Activated T-cell treated with anti-CD3 and anti-CD28 coated beads, Interleukin-2, amount 50 U/mL, for 48 hours (primary cell): ENCODE data around the gene MCM9.

Source experiments
- DNase-seq, 2 experiments: peaks; one replicate each; pipeline ENCODE4 v3.0.0-alpha.2; 2020

The MCM9 gene

DNA sequence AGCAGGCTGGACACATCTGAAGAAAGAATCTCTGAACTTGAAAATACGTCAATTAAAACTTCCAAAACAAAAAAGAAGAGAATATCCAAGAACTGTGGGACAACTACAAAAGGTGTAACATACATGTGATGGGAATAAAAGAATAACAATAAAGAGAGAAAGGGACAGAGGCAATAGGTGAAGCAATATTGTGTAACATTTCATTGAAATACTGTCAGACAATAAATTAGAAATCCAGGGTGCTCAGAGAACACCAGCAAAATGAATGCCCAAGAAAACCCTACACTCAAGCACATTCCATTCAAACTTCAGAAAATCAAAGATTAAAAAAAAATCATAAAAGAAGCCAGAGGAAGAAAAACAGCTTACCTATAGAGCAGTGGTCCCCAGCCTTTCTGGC lies 74.6 kb downstream of the MCM9 start:
- no peak for DNase-seq

DNA sequence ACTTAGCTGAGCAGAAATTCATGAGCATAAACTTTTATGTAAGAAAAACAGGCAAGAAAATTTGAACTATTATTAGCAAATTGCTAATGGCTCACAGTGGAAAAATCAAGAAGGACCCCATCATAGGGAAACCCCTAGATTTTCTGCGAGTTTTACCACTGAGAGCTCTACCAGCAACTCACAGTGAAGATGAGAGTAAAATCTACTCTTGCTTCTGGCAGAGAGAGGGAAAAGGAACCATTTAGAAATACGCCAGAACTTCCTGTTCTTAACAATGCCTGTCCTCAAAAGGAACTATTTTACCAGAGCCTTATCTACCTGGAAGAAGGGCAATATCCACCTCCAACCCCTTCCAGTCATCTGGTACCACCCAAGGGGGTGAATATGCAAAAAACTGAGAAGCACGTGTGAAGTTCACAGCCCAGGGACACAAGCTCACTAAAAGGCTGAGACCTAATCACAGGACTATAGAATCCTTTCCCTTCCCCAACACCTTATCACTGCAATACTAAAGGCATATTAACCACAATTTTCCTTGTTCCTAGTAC lies 75.4 kb downstream of the MCM9 start:
- DNase-seq = no peak

DNA sequence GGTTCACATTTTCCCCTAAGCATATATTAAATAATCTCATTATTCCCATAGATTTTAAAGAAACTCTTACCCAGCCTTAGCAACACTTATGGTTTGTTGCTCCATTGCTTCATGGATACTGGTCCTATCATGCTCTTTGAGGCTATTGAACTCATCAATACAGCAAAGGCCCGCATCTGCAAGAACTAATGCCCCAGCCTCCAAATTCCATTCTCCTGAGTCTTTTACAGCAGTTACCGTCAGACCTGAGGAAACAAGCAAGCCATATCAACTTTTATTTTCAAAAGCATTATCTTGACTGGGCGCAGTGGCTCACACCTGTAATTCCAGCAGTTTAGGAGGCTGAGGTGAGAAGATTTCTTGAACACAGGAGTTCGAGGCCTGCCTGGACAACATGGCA lies 78.7 kb downstream of the MCM9 start:
- DNase-seq = no peak

DNA sequence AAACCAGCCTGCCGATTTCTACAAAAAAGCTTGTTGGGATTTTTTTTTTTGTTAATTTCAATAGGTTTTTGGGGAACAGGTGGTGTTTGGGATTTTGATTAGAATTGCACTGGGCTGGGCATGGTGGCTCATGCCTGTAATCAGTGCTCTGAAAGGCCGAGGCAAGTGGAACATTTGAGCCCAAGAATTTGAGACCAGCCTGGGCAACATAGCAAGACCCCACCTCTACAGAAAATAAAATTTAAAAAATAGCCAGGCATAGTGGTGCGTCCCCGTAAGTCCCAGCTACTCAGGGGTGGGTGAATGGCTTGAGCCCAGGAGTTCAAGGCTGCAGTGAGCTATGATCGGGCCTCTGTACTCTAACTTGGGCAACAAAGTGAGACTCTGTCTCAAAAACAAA lies 81.6 kb downstream of the MCM9 start:
- no peak for DNase-seq

- DNase-seq = no peak
Measured at GRCh38 chr6:118844915-118845314, 90.0 kb downstream of the MCM9 start.

GRCh38 chr6:118843685-118844390 lies 91.1 kb downstream of the MCM9 start:
- DNase-seq = no peak

GRCh38 chr6:118830691-118831090 lies 104.3 kb downstream of the MCM9 start:
- no peak for DNase-seq

- DNase-seq = no peak
Measured at GRCh38 chr6:118829817-118830478, 105.0 kb downstream of the MCM9 start.

GRCh38 chr6:118826096-118826495 lies 108.9 kb downstream of the MCM9 start:
- DNase-seq = no peak

GRCh38 chr6:118825661-118826060 lies 109.3 kb downstream of the MCM9 start:
- DNase-seq = no peak

DNA sequence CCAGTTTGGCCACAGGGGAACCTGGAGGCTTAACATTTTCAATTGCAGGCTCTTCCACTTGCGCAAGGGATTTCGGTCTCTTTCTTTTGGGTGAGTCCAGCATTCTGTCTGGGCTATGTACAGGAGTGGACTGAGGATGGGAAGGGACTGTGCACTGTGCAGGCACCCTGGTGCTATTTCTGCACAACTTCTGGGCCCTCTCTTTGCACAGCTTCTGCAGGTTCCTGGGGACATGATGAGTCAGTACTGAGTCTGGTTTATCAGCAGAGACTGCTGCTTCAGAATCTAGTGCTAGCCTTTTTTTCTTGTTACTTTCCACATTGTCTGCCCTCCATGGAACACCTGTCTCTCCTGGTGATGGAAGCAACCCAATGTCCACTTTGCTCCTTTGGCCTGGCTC lies 119.5 kb downstream of the MCM9 start:
- DNase-seq = no peak

DNA sequence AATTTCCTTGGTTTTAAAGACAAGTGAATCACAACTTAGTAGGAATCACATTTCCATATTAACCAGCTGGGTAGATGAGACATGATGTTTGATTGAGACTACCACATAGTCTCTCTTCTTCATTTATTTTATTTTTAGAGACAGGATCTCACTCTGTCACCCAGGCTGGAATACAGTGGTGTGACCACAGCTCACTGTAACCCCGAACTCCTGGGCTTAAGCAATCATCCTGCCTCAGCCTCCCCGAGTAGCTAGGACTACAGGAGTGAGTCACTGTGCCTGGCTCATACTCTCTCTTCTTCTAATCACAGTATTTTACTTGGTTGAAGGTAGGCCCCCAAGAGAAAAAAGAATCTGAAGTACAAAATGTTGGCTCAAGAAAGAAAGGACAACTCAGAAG lies 121.2 kb downstream of the MCM9 start:
- DNase-seq = peak in 1 of 2 experiments; percentile 35

DNA sequence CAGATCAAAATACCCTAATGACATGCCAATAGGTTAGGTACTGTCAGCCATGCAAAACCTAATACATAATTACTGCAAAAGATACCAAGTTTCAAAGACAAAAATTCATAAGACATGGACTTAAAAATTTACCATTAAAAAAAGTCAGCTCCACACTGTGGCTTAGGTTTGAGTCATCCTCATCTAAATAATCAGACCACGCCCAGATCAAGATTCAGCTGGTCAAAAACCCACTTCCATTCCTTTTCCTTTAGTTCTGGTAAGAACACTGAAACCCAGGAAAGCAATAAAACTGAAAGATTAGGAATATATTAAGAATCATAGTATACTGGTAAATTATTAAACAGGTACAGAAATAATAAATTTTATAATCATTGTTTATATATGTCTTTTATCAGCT lies 122.0 kb downstream of the MCM9 start:
- DNase-seq = no peak

- peak; percentile 65 to 68 for DNase-seq
Measured at GRCh38 chr6:118810420-118811027, 124.4 kb downstream of the MCM9 start.

GRCh38 chr6:118808793-118809638 lies 125.9 kb downstream of the MCM9 start:
- no peak for DNase-seq

DNA sequence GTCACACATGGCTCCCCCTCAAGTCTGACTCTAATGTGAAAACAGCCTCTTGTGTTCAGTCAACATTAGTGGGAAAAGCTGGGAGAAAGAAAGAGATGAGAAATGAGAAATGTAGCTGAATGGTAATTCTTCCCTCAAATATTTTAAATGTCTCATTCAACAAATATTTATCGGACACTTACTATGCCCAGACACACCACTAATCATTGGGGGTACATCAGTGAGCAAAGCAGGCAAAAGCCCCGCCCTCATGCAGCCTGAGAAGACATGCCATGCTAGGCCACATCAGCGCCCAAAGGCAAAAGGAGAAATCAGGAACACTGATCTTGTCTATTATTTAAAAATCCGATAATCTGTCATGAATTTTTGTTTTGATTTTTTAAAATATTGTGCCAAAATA lies 130.9 kb downstream of the MCM9 start:
- no peak for DNase-seq

DNA sequence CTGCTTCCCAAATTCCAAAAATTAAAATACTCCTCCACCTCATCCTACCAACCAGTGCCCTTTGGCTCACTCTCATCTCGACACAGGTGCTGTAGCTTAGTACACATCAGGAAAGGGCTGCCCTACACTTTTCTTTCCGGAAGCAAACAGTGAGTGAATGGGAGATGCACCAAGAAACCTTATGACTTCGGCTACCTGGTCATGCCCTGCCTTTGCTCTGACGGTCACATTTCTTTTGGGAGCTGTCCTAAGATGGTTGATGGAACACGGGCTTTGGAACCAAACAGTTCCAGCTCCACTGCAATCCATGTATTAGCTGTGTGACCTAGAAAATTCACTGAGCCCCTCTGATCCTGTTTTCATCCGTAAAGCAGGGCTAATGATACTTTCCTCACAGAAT lies 133.7 kb downstream of the MCM9 start:
- DNase-seq = no peak

- DNase-seq = peak; percentile 85 to 89
Measured at GRCh38 chr6:118800394-118801071, 134.4 kb downstream of the MCM9 start.

GRCh38 chr6:118799826-118800225 lies 135.1 kb downstream of the MCM9 start:
- DNase-seq = no peak

DNA sequence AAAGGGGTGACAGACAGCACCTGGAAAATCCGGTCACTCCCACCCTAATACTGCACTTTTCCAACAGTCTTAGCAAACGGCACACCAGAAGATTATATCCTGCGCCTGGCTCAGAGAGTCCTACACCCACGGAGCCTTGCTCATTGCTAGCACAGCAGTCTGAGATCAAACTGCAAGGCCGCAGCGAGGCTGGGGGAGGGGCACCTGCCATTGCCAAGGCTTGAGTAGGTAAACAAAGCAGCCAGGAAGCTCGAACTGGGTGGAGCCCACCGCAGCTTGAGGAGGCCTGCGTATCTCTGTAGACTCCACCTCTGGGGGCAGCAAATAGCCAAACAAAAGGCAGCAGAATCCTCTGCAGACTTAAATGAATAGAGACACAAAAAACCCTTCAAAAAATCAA lies 138.4 kb downstream of the MCM9 start:
- peak; percentile 64 to 72 for DNase-seq

DNA sequence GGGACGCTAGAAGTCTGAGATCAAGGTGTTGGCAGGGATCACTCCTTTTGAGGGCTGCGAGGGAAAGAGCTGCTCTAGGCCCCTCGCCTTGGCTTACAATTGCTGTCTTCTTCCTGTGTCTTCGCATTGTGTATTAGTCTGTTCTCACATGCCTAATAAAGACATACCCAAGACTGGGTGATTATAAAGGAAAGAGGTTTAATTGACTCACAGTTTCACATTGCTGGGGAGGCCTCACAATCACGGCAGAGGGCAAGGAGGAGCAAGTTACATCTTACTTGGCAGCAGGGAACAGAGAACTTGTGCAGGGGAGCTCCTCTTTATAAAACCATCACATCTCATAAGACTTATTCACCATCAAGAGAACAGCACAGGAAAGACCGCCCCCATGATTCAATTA lies 143.5 kb downstream of the MCM9 start:
- no peak for DNase-seq

GRCh38 chr6:118789954-118790353 lies 145.0 kb downstream of the MCM9 start:
- no peak for DNase-seq

DNA sequence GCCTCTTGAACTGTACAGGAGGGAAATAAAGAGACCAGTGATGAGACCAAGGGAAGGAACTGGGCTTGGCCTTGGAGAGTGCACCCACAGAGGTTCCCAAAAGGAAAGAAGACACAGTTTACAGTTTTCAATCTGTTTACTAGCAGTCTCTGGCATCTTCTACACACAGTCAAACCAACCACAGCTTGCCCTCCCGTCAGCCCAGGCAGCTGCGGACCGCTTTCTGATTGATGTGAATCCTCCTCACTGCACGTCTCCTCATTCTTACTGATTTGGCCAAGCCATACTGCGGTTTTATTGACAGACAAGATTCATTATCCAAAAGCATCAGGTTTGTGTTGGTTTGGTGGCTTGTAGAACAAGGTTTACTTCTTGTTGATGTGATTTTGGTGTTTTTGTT lies 145.5 kb downstream of the MCM9 start:
- DNase-seq = no peak
